DOHH2 (cell line): ENCODE measurements around the gene CSNK1G3.

Source experiments
- CTCF ChIP-seq: fragments of 200-600 bp; sonication (generic); IDR thresholded peaks from one replicate; pipeline ENCODE4 v1.5.1; 2014; ENCODE audit warnings: antibody characterized with exemption, mild to moderate bottlenecking, low read depth, low read length; ENCODE audit not compliant: poor library complexity, severe bottlenecking
- EZH2phosphoT487 ChIP-seq: fragments of 200-600 bp; sonication (generic); IDR thresholded peaks from 2 replicates; pipeline ENCODE4 v1.6.1; 2017; ENCODE audit warnings: borderline replicate concordance, mild to moderate bottlenecking, antibody characterized with exemption, low read length, moderate library complexity, mixed read lengths

GRCh38 chr5:123585871-123586270, 73.9 kb downstream of the CSNK1G3 start:
- no peak for TF ChIP-seq CTCF
- TF ChIP-seq EZH2phosphoT487 = no peak
